GM13976 (cell line): ENCODE data around the gene TTC9.

ENCODE experiments used
- DNase-seq: peaks from one replicate; pipeline ENCODE4 v3.0.0; 2012; ENCODE audit warnings: low spot score
- in situ Hi-C: fragments of 300-500 bp; cut with MboI; formaldehyde crosslinking; loops from one replicate; pipeline ENCODE4 v1.12.0; 2022; ENCODE audit warnings: low sequenced_read_pairs, mixed read lengths, inconsistent platforms; ENCODE audit not compliant: unreplicated experiment
- TF ChIP-seq, protein P1 (sequence below): IDR thresholded peaks from 2 replicates; pipeline ENCODE4 v1.5.1; 2012; ENCODE audit warnings: borderline replicate concordance, mild to moderate bottlenecking; ENCODE audit not compliant: insufficient read depth; ENCODE audit errors: extremely low read depth, missing control alignments, control extremely low read depth

Gene TTC9

DNA sequence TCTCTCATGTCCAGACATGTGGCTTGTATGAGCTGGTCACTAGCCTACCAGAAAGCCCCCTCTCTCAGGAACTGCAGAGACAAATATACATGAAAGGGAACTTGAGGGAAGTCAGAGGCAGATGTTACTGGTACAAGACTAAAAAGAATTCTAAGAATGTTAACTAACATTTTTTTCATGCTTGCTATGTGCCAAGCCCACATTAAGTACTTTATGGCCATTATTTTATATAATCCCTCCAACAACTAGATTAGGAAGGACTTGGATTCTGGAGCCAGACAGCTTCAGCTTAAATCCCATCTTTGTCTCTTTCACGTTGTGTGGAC, 24.6 kb downstream of the TTC9 start:
- TF ChIP-seq, protein P1, sequence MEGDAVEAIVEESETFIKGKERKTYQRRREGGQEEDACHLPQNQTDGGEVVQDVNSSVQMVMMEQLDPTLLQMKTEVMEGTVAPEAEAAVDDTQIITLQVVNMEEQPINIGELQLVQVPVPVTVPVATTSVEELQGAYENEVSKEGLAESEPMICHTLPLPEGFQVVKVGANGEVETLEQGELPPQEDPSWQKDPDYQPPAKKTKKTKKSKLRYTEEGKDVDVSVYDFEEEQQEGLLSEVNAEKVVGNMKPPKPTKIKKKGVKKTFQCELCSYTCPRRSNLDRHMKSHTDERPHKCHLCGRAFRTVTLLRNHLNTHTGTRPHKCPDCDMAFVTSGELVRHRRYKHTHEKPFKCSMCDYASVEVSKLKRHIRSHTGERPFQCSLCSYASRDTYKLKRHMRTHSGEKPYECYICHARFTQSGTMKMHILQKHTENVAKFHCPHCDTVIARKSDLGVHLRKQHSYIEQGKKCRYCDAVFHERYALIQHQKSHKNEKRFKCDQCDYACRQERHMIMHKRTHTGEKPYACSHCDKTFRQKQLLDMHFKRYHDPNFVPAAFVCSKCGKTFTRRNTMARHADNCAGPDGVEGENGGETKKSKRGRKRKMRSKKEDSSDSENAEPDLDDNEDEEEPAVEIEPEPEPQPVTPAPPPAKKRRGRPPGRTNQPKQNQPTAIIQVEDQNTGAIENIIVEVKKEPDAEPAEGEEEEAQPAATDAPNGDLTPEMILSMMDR, result no peak
- in situ Hi-C loops, result no loop called here
- no peak for DNase-seq

DNA sequence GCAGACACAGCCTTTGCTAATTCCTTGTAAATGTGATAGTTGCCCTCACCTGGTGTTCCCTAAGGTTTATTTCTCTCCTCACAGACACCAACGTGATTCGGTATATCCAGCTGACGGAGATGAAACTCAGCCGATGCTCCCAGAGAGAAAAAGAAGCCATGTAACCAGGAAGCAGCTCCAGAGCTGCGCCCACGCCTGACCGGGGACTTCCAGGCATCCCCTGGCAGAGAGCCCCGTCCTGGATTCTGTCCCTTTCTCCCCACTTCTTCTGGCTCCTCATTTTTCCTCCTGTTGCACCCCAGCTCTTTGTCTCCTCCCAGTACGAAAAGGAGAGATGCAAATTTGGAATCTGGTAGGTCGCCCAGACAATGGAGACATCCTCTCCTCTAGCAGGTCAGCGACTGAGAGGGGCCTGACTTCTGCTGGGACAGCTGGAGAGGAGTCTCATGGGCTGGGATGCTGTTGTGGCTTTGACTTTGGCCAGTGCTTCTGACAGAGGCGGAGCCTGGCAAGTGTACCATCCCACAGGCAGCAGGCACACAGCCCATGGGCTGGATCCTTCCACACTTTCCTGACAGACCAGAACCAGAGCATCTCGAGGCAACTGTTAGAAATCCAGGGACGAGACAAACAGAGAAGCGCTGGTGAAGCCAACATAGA, 29.4 kb downstream of the TTC9 start:
- TF ChIP-seq, protein P1, result no peak
- no peak for DNase-seq
- in situ Hi-C loops, result no loop called here

DNA sequence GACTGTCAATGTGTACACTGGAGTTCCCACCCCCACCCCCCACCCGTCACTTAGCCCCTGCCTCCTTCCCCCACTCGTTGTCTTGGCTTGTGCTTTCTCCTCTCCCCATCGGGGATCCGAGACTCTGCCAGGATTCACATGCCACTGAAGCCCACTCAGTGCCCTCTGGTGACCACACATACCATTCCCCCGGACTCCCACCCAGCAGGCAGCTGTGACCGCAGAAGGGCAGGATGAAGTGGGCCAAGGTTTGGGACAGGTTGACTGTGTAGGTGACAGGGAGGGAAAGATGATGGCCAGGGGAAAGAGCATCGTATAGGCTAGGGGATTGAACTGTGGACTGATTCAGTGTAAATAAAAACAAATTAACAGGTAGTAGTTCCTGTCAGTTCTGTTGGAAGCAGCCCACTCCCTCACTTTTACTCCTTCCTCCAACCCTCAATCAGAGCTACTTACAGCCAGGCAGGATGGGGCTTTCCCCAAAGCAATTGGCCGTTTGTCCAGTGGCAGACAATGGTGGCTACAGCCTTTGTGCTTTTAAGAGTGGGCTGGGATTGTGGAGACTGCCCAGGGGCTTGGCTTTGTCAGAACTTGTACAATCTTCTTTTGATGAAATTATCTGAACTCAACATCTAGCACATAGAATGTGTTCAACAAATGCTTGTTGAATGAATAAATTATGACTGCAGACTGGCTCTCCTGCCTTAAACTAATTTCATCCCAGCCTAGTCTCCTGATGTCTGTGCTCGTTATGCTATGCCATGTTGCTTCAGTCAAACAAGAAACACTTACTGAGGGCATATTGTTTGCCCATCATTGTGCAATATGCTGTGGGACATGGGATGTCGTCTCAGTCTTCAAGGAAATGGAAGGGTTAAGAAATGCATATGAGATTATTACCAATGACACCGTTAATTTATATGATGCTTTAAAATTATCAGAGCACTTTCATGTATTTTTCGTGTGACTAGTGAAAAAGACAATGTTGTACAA, 30.2 kb downstream of the TTC9 start:
- DNase-seq, result no peak
- in situ Hi-C loops, result no loop called here
- TF ChIP-seq, protein P1, result no peak

DNA sequence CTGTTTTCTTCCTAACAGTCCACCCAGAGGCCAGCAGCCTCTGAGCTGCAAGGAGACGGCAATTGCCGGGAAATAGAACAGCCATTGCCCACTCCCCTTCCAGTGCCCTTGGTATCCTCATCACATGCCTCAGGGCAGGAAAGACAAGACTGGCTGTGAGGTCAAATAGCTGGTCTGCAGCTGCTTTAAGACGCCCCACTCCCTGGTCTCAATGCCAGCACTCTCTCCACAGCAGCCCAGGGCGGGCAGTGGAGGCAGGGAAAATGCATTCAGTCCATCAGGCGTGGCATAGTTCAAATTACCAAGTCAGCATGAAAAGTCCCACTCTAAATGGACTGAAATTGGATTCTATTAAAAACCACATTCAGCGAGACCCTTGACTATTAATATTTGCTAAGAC, 35.6 kb downstream of the TTC9 start:
- TF ChIP-seq, protein P1, result no peak
- no peak for DNase-seq
- in situ Hi-C loops, result no loop called here

DNA sequence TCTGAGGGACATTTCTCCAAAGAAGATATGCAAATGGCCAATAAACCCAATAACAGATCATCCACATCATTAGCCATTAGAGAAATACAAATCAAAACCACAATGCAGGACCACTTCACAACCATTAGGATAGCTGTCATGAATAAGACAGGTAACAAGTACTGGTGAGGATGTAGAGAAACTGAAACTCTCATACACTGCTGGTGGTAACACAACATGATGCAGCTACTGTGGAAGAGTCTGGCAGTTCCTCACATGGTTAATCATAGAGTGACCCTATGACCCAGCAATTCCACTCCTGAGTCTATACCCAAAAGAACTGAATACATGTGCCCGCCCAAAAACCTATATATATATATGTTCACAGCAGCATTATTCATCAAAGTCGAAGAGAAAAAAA, 39.0 kb downstream of the TTC9 start:
- TF ChIP-seq, protein P1, result no peak
- in situ Hi-C loops, result no loop called here
- no peak for DNase-seq

DNA sequence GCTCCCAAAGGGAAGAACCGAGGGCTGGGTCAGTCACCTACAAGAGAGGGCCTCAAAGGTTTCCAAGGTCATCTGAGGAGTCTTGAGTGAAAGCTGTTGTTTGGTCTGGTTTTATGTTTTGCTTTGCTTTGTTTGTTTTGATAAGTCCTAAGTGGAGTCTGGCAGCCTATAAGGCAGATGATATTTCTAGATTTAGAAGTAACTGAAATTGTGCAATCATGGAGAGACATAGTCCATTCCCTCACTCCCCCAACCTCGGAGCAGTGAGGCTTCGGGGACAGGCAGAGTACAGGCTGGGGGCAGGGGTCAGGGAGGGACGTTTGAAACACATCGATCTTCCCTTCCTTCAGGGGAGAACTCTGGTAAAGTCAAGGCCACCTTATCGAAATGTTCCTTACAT, 42.3 kb downstream of the TTC9 start:
- TF ChIP-seq, protein P1, result no peak
- no peak for DNase-seq
- in situ Hi-C loops, result no loop called here
